ENCODE results near the gene LOXL1. TPM values are rescaled to one million over a fixed set of nuclear protein-coding genes. Genes with fewer than 3 reads are reported as not detected.

The LOXL1 gene
- total and polyA plus RNA-seq, 2 donors (not counting 1 experiment from before 2014, with no cell fraction given) = 65.6 to 163 TPM

DNA sequence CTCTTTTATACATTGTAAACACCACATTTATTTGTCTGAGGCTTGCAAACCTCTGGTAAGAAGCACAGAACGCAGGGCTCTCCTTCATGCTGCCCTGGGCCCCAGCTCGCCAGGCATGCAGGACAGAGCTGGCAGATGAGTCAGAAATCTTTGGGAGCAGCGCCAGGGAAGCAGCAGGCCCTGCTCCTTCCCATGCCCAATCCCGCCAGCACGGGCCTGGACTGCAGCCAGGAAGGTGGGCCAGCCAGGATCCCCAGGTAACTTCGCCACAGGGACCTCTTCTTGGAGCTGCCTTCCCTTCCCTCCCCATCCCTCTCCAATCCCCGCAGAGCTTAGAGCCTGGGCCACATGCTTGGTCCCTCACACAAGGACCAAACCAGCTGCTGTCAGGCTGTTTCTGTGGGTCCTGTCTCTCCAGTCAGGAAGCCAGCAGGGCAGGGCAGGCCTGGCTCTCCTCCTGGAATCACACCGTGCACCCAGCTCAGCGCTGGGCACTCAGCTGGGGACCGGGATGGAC, 57.0 kb downstream of the LOXL1 start:
- H3K79me2 ChIP-seq (ENCODE audit: control insufficient read depth, insufficient read depth, low read length) = no peaks in the 10 kb centered on the region
- H3K36me3 ChIP-seq (ENCODE audit: control insufficient read depth, insufficient read depth, low read length) = peaks cover 3% of the 10 kb centered on the region
- H3K4me1 ChIP-seq (ENCODE audit: control insufficient read depth, extremely low read depth, insufficient read depth, low read length) = peaks cover 50% of the 10 kb centered on the region
- H3K9me3 ChIP-seq (ENCODE audit: control insufficient read depth, insufficient read depth, low read depth, low read length) = no peaks in the 10 kb centered on the region
- H4K20me1 ChIP-seq (ENCODE audit: control insufficient read depth, extremely low read depth, insufficient read depth, low read length) = no peaks in the 10 kb centered on the region
- no peak overlapping the region for H3K4me3 ChIP-seq (replicated peaks in 1 of 4; ENCODE audit: control extremely low read depth in 1 of 4, insufficient read depth in 1 of 4, low read depth in 3 of 4, low read length in 4 of 4)
- H3K4me2 ChIP-seq (ENCODE audit: extremely low read depth, insufficient read depth, low read length) = peak overlapping the region; percentile 32
- no peak for TF ChIP-seq EZH2 (IDR thresholded peaks at IDR 0.05; ENCODE audit: low read length, missing control alignments)
- TF ChIP-seq, protein P1, sequence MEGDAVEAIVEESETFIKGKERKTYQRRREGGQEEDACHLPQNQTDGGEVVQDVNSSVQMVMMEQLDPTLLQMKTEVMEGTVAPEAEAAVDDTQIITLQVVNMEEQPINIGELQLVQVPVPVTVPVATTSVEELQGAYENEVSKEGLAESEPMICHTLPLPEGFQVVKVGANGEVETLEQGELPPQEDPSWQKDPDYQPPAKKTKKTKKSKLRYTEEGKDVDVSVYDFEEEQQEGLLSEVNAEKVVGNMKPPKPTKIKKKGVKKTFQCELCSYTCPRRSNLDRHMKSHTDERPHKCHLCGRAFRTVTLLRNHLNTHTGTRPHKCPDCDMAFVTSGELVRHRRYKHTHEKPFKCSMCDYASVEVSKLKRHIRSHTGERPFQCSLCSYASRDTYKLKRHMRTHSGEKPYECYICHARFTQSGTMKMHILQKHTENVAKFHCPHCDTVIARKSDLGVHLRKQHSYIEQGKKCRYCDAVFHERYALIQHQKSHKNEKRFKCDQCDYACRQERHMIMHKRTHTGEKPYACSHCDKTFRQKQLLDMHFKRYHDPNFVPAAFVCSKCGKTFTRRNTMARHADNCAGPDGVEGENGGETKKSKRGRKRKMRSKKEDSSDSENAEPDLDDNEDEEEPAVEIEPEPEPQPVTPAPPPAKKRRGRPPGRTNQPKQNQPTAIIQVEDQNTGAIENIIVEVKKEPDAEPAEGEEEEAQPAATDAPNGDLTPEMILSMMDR (conservative IDR thresholded peaks at IDR 0.05 in 1 of 2, IDR thresholded peaks at IDR 0.05 in 1 of 2; ENCODE audit: low read depth in 1 of 2, low read length in 2 of 2) = no peak
- H2AFZ ChIP-seq (ENCODE audit: low read length) = no peak overlapping the region
- peak; percentile 81 for DNase-seq (ENCODE audit: low read depth in 2 of 2)
- H3K27ac ChIP-seq (ENCODE audit: insufficient read depth, low read length) = peak overlapping the region; percentile 93
- H3K9ac ChIP-seq (ENCODE audit: insufficient read depth, low read length) = no peak overlapping the region
- no peaks in the 10 kb centered on the region for H3K27me3 ChIP-seq (ENCODE audit: control insufficient read depth, insufficient read depth, low read length)

DNA sequence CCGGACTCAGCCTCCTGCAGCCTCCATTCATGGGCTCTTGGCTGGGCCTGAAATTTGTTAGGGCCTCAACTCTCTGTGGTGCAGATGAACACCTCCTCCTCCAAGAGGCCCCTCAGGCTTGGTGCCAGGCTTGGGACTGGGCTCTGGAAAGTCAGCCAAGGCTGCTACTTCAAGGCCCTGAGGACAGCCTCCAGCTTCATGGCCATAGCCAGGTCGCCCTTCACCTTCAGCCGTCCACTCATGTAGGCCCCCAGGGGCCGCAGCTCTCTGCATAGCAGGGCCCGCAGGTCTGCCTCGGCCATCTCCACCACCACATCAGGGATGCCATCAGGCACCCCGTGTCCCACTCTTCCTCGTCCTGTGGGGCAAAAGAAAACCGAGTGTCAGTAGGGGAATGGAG, 57.5 kb downstream of the LOXL1 start:
- Histone ChIP-seq H3K27ac (ENCODE audit: insufficient read depth, low read length) (peak overlapping the region; percentile 93), H3K4me2 (ENCODE audit: extremely low read depth, insufficient read depth, low read length) (no peak overlapping the region)

DNA sequence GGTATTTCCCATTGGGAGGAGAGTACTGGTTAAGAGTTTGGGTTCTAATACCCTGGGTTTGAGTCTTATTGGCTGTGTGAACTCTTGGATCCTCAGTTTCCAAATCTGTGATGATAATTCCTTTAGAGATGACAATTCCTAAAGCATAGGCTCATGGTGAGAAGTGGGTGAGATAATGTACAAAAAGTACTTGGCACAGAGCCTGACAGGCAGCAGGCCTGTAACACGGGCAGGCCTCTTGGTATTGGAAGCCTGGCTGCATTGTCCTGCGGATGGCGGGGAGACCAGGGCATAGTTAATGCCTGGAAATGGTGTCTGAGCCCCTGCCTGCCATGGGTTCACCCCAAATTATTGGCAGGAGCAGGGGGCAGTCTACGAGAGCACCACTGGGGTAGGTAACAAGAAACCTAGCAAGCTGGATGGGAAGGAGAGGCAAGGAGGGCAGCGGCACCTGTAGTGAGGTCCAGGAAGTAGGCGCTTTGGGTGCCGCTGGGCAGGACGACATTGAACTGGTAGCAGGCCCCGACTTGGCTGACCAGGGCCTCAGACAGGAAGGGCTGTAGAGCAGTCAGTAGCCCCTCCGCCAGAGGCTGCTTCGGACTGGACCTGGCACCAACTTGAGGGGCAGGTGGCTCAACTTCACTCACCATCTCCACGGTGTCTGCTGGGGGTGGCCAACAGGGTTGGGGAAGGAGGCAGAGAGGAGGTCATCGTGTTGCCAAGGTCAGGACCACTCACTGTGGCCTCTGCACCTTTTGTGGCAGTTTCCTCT, 58.1 kb downstream of the LOXL1 start:
- peaks cover 60% of the 10 kb centered on the region for H3K4me1 ChIP-seq (ENCODE audit: control insufficient read depth, extremely low read depth, insufficient read depth, low read length)
- H2AFZ ChIP-seq (ENCODE audit: low read length) = no peak overlapping the region
- no peaks in the 10 kb centered on the region for H3K9me3 ChIP-seq (ENCODE audit: control insufficient read depth, insufficient read depth, low read depth, low read length)
- no peak for DNase-seq (ENCODE audit: low read depth in 2 of 2)
- TF ChIP-seq EZH2 (IDR thresholded peaks at IDR 0.05; ENCODE audit: low read length, missing control alignments) = no peak
- TF ChIP-seq, protein P1 (conservative IDR thresholded peaks at IDR 0.05 in 1 of 2, IDR thresholded peaks at IDR 0.05 in 1 of 2; ENCODE audit: low read depth in 1 of 2, low read length in 2 of 2) = no peak
- H3K4me3 ChIP-seq (replicated peaks in 1 of 4; ENCODE audit: control extremely low read depth in 1 of 4, insufficient read depth in 1 of 4, low read depth in 3 of 4, low read length in 4 of 4) = no peak overlapping the region
- H3K36me3 ChIP-seq (ENCODE audit: control insufficient read depth, insufficient read depth, low read length) = peaks cover 3% of the 10 kb centered on the region
- H3K27me3 ChIP-seq (ENCODE audit: control insufficient read depth, insufficient read depth, low read length) = no peaks in the 10 kb centered on the region
- H3K27ac ChIP-seq (ENCODE audit: insufficient read depth, low read length) = no peak overlapping the region
- no peak overlapping the region for H3K9ac ChIP-seq (ENCODE audit: insufficient read depth, low read length)
- H4K20me1 ChIP-seq (ENCODE audit: control insufficient read depth, extremely low read depth, insufficient read depth, low read length) = no peaks in the 10 kb centered on the region
- no peak overlapping the region for H3K4me2 ChIP-seq (ENCODE audit: extremely low read depth, insufficient read depth, low read length)
- no peaks in the 10 kb centered on the region for H3K79me2 ChIP-seq (ENCODE audit: control insufficient read depth, insufficient read depth, low read length)

More for the DNA sequence above, 57.5 kb downstream of the LOXL1 start:
- Histone ChIP-seq H3K4me1 (ENCODE audit: control insufficient read depth, extremely low read depth, insufficient read depth, low read length) (peaks cover 54% of the 10 kb centered on the region), H4K20me1 (ENCODE audit: control insufficient read depth, extremely low read depth, insufficient read depth, low read length) (no peaks in the 10 kb centered on the region), H3K79me2 (ENCODE audit: control insufficient read depth, insufficient read depth, low read length) (no peaks in the 10 kb centered on the region), H2AFZ (ENCODE audit: low read length) (no peak overlapping the region), H3K9ac (ENCODE audit: insufficient read depth, low read length) (no peak overlapping the region), H3K36me3 (ENCODE audit: control insufficient read depth, insufficient read depth, low read length) (peaks cover 3% of the 10 kb centered on the region), H3K27me3 (ENCODE audit: control insufficient read depth, insufficient read depth, low read length) (no peaks in the 10 kb centered on the region), H3K4me3 (replicated peaks in 1 of 4; ENCODE audit: control extremely low read depth in 1 of 4, insufficient read depth in 1 of 4, low read depth in 3 of 4, low read length in 4 of 4) (no peak overlapping the region), H3K9me3 (ENCODE audit: control insufficient read depth, insufficient read depth, low read depth, low read length) (no peaks in the 10 kb centered on the region)
- no peak for DNase-seq (ENCODE audit: low read depth in 2 of 2)
- TF ChIP-seq, protein P1 (conservative IDR thresholded peaks at IDR 0.05 in 1 of 2, IDR thresholded peaks at IDR 0.05 in 1 of 2; ENCODE audit: low read depth in 1 of 2, low read length in 2 of 2) = no peak
- TF ChIP-seq EZH2 (IDR thresholded peaks at IDR 0.05; ENCODE audit: low read length, missing control alignments) = no peak
